K562 (cell line): ENCODE results near the gene PMP22.

ENCODE experiments used
- EP300 ChIP-seq: IDR thresholded peaks from 2 replicates; pipeline ENCODE4 v1.6.1; 2012; ENCODE audit warnings: low read length, improper control_type of control experiment
- FOXA1 ChIP-seq: fragments of 450-650 bp; IDR thresholded peaks from 2 replicates; pipeline ENCODE4 v1.6.1; 2016; ENCODE audit warnings: mild to moderate bottlenecking, borderline replicate concordance
- GTF2A2 ChIP-seq: IDR thresholded peaks from 2 replicates; pipeline ENCODE4 v1.6.1; 2016; ENCODE audit warnings: mild to moderate bottlenecking, missing genetic modification characterization, missing compliant biosample characterization

DNA sequence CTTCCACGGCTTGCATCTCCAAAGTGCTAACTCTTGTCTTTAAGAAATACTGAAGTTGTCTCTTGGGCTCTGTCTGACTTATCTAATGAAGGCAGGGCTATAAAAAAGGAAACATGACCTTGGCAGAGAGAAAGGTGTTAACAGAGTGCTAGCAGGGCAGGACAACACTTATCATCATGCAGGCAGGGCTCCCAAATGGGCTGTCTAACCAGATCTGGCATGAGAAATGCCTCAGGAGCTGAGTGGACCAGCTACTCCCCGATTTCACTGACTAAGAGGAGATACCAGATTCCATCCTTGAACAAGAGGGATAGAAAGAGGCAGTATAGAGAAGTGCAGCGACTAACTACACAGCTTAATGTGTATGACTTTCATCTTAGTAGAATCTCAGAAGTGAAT, 32.6 kb downstream of the PMP22 start:
- no peak for TF ChIP-seq FOXA1
- TF ChIP-seq GTF2A2, result no peak
- no peak; the same call in 1 of the 2 replicates for TF ChIP-seq EP300
